ENCODE data around the gene ATXN7L1.
A peak's percentile ranks its signal among the peaks of the same experiment; 100 is the strongest.

The ATXN7L1 gene

DNA sequence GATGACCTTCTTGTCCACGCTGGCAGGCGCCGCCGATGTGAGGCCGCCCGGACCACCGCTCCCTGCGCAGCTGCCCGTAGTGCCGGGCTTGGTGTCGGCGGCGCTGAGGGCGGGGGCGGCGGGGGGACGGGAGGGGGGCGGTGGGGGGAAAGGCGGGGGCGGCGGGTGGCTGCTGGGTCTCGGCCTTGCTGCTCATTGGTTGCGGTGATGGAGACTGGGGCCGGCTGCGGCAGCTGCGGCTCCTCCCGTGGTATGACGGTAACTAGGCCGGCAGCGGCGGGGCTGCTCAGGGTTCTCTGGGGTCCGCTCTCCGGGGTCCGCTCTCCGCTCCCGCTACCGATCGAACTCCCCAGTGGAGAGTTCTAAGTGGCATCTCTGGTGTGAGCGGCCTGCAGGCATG lies 293.3 kb downstream of the ATXN7L1 start:
- no peak for TF ChIP-seq ZNF274 (IDR thresholded peaks at IDR 0.05; ENCODE audit: low read depth, low read length)
- H3K4me3 ChIP-seq (ENCODE audit: low read length) = no peak overlapping the region

DNA sequence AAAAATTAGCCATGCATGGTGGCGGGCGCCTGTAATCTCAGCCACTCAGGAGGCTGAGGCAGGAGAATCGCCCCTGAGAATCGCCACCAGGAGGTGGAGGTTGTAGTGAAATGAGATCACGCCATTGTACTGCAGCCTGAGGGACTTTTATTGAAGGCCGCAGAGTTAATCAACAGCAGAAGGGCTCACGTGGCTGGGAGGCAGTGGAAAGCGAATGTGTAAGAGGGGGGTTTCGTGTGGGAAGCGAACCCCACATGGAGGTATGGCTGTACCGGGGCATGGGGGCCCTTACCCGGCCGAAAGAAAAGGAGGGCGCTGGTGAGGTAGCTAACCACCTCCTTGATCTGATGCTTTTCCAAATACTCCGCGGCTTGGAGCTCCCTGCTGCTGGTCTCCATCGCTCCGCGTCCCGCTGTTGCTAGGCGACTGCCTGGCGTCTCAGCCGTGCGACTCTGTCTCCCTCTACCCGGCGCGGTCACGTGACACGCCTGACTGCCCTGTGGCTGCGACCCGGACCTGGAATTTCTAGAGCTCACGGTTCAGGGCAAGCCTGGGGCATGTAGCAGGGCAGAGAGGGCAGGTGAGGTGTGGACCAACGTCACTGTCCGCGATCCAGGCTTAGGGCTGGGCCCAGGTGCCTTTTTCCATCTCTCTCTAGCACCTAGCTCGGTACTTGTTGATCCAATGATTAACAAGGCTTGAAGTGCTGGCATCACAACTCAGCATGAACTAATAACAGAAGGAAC lies 295.2 kb downstream of the ATXN7L1 start, which contains the start of gene EFCAB10:
TSS of gene EFCAB10 (minus strand) at position 428 of the 746 bp plus-strand sequence. CDS start at position 398, 30 bp downstream.
- peak within 1 kb of the TSS; percentile 57; the same call in 1 of the 2 replicates for H3K4me3 ChIP-seq (ENCODE audit: low read length)

DNA sequence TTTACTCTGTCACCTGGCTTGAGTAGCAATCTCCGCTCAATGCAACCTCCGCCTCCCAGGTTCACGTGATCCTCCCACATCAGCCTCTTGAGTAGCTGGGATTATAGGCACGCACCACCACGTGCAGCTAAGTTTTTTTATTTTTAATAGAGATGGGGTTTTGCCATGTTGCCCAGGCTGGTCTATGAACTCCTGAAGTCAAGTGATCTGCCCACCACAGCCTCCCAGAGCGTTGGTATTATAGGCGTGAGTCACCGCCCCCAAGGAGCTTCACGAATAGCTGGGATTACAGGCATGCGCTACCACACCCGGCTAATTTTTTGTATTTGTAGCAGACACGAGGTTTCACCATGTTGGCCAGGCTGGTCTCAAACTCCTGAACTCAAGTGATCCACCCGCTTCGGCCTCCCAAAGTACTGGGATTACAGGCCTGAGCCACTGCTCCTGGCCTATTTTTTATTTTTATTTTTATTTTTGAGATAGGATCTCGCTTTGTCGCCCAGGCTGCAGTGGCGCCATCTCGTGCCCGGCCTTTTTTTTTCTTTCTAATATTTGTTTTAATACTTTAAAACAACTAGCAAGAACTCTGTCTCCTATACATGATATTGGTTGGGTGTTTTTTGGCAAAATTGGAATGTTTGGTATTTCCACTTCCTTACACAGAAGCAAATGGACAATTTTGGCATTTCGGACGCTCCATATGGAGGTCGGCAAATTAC lies 296.2 kb downstream of the ATXN7L1 start:
- H3K4me3 ChIP-seq (ENCODE audit: low read length) = no peak overlapping the region
- TF ChIP-seq ZNF274 (IDR thresholded peaks at IDR 0.05; ENCODE audit: low read depth, low read length) = no peak

More for the DNA sequence above, 295.2 kb downstream of the ATXN7L1 start, which contains the start of gene EFCAB10:
- no peak for TF ChIP-seq ZNF274 (IDR thresholded peaks at IDR 0.05; ENCODE audit: low read depth, low read length)

DNA sequence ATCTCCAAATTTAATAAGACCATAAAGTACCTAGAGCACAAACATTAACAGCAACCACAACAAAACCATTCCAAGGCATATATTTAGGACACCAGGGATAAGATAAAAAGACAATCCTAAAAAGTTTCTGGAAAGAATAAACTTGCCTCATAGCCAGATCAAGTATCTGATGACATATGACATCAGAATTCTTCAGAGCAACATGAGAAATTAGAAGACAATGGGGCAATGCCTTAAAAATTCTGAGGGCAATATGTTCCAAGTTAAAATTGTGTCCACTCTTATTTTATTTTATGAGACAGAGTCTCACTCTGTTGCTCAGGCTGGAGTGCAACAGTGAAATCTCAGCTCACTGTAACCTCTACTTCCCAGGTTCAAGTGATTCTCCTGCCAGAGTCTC lies 297.9 kb downstream of the ATXN7L1 start:
- no peak overlapping the region for H3K4me3 ChIP-seq (ENCODE audit: low read length)
- TF ChIP-seq ZNF274 (IDR thresholded peaks at IDR 0.05; ENCODE audit: low read depth, low read length) = no peak

DNA sequence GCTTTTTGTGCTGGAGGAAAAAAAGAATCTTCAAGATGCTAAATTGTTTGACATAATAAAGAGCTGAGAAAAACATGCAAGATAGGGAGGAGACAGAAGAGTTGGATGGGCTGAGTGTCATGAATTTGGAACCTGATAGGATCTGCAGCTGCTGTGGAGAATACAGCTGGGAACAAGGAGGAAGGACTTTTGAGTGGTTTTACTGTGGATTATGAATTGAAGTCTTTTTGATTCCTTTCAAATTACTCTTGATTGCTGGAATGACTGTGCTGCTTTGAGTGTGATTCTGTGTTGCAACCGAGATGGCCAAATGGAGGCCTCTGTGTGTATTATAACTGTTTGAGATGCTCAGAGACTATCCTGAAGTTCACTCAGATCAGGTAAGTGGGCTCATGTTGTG lies 299.1 kb downstream of the ATXN7L1 start:
- TF ChIP-seq ZNF274 (IDR thresholded peaks at IDR 0.05; ENCODE audit: low read depth, low read length) = no peak
- no peak overlapping the region for H3K4me3 ChIP-seq (ENCODE audit: low read length)

DNA sequence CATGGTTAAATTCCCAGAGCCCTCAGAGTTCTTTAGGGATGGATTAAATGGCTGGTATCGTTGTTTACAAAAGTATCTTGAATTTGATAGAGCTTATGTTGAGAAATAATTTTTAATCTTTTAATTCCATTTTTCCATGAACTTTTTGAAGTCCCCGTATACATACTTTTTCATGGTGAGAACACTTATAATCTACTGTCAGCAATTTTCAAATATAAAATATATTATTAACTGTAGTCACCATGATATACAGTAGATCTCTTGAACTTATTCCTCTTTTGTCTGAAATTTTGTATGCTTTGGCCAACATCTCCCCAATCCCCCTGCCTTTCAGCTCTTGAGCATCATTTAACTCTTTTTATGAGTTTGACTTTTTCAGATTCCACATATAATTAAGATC lies 304.5 kb downstream of the ATXN7L1 start:
- TF ChIP-seq ZNF274 (IDR thresholded peaks at IDR 0.05; ENCODE audit: low read depth, low read length) = no peak
- H3K4me3 ChIP-seq (ENCODE audit: low read length) = no peak overlapping the region

DNA sequence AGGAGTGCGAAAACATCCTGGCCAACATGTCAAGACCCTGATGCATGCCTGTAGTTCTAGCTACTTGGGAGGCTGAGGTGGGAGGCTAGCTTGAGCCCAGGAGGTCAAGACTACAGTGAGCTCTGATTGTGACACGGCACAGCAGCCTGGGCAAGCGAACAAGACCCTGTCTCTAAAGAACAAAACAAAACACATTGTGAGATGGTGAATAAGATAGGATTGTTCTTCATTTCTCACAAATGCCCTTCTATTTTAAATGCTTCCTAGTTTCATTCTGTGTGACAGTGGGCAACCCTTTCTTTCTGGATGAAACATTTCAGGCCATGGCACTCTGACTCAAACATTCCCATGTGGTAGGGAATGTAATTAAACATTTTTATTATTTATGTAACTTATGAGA lies 308.6 kb downstream of the ATXN7L1 start:
- no peak for TF ChIP-seq ZNF274 (IDR thresholded peaks at IDR 0.05; ENCODE audit: low read depth, low read length)
- no peak overlapping the region for H3K4me3 ChIP-seq (ENCODE audit: low read length)

DNA sequence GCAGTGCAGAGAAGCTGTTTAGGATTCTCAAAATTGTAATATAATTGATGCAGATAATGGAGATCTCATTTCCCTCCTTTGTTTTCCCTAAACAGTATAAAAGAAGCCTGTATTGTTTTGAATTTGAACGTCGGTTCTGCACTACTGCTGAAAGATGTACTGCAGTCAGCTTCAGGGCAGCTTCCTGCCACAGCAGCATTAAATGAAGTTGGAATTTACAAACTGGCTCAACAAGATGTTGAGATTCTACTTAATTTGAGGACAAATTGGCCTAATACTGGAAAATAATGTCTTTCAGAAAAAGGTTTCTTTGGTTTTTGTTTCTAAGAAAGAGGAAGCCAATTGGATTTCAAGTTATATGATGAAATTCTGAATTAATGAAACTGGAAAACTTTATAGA lies 309.4 kb downstream of the ATXN7L1 start:
- H3K4me3 ChIP-seq (ENCODE audit: low read length) = no peak overlapping the region
- TF ChIP-seq ZNF274 (IDR thresholded peaks at IDR 0.05; ENCODE audit: low read depth, low read length) = no peak

DNA sequence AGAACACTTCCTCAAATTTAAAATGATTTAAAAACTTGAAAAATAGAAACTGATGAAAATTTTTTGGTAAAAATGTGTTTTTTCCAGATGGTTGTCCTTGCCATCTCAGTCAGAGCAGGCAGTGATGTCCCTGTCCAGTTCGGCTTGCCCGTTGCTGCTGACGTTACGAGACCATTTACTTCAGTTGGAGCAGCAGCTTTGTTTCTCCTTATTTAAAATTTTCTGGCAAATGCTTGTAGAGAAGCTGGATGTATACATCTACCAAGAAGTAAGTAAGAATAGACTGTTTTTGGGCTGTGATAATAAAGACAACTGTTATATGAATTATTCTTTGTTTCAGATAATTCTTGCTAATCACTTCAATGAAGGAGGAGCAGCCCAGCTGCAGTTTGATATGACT lies 311.2 kb downstream of the ATXN7L1 start:
- H3K4me3 ChIP-seq (ENCODE audit: low read length) = no peak overlapping the region
- TF ChIP-seq ZNF274 (IDR thresholded peaks at IDR 0.05; ENCODE audit: low read depth, low read length) = no peak

DNA sequence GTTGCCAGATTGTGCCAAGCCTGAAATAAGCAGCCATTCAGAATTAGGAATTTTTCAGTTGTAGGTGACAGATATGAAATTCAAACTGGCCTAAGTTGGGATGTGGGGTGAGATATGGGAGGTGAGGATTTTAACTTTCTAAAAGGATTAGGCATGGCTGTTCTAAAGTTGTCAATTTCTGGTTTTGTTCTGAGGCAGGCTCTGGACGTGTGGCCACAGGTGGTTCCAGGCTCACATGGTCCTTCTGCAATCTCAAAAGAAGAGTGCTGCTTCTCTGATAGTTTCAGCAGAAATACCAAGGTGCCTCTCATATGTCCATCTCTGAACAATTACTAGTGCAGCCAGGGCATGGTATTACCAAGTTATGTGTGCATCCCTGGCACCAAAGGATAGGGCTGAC lies 316.5 kb downstream of the ATXN7L1 start:
- TF ChIP-seq ZNF274 (IDR thresholded peaks at IDR 0.05; ENCODE audit: low read depth, low read length) = no peak
- no peak overlapping the region for H3K4me3 ChIP-seq (ENCODE audit: low read length)

Data from GM08714 (cell line).